Measurements from ENCODE around the gene LURAP1L. TPM values are rescaled to one million over a fixed set of nuclear protein-coding genes. Genes with fewer than 3 reads are reported as not detected.

The LURAP1L gene
- total RNA-seq, 1 donor from 2014 or later = 0.51 TPM

DNA sequence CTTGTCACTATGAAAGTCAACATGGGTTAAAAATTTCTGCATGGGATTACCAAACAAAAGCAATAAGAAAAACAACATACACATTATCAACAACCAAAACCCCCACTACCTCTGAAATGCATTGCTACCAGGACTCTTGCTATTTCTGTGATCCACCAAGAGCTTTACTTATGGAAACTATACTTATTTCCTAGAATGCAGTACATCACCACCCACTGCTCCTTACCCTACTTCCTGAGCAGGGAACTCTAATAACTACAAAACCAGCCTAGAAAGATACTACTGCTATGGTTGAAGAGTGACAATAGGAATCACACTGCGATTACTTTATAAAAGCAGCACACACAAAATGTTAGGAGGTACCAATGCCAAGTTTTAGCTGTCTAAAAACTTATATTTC, 22.2 kb downstream of the LURAP1L start:
- Mint-ChIP-seq H3K4me3 (ENCODE audit: unreplicated experiment) (no peak overlapping the region), H3K27ac (ENCODE audit: unreplicated experiment) (no peak overlapping the region), H3K4me1 (ENCODE audit: unreplicated experiment) (no peaks in the 10 kb centered on the region), H3K27me3 (ENCODE audit: unreplicated experiment) (no peaks in the 10 kb centered on the region), H3K9me3 (ENCODE audit: unreplicated experiment) (no peaks in the 10 kb centered on the region), H3K36me3 (ENCODE audit: low read depth, unreplicated experiment) (no peaks in the 10 kb centered on the region)
- TF ChIP-seq, protein P1, sequence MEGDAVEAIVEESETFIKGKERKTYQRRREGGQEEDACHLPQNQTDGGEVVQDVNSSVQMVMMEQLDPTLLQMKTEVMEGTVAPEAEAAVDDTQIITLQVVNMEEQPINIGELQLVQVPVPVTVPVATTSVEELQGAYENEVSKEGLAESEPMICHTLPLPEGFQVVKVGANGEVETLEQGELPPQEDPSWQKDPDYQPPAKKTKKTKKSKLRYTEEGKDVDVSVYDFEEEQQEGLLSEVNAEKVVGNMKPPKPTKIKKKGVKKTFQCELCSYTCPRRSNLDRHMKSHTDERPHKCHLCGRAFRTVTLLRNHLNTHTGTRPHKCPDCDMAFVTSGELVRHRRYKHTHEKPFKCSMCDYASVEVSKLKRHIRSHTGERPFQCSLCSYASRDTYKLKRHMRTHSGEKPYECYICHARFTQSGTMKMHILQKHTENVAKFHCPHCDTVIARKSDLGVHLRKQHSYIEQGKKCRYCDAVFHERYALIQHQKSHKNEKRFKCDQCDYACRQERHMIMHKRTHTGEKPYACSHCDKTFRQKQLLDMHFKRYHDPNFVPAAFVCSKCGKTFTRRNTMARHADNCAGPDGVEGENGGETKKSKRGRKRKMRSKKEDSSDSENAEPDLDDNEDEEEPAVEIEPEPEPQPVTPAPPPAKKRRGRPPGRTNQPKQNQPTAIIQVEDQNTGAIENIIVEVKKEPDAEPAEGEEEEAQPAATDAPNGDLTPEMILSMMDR (IDR thresholded peaks at IDR 0.05; ENCODE audit: unreplicated experiment) = no peak
- no peak for DNase-seq (ENCODE audit: low spot score)

DNA sequence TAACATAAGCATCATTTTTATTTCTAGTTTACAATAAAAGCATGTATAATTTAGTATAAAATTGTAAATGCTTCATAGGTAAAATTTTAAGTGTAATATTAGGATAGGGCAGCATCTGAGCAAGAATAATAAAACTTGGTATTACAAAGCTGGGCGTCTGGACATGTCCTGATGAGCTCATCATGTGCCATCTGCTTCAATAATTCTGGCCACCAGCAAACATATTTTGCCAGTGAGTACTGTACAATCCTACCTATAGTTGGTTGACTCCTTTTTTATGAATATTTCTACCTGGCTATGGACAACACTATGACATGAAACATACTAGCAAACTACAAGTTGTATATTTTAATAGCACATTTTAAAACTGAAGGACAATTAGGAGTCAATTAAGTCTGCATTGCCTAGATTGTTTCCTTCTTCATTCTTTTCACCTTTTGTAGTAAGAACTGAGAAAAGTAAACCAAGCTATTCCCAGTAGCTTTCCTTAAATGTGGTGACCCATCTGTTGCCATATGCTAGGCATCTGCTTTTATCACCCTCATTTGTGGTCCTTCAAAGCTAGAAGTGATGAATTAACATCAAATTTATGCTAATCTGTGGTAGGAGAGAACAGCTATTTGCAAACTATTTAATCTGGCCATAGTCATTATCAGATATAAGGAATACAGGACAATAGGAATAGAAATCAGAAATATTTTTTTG, 23.4 kb downstream of the LURAP1L start:
- Mint-ChIP-seq H3K36me3 (ENCODE audit: low read depth, unreplicated experiment) (no peaks in the 10 kb centered on the region), H3K9me3 (ENCODE audit: unreplicated experiment) (no peaks in the 10 kb centered on the region), H3K4me1 (ENCODE audit: unreplicated experiment) (no peaks in the 10 kb centered on the region), H3K4me3 (ENCODE audit: unreplicated experiment) (no peak overlapping the region), H3K27me3 (ENCODE audit: unreplicated experiment) (no peaks in the 10 kb centered on the region), H3K27ac (ENCODE audit: unreplicated experiment) (no peak overlapping the region)
- DNase-seq (ENCODE audit: low spot score) = no peak
- TF ChIP-seq, protein P1 (IDR thresholded peaks at IDR 0.05; ENCODE audit: unreplicated experiment) = no peak

DNA sequence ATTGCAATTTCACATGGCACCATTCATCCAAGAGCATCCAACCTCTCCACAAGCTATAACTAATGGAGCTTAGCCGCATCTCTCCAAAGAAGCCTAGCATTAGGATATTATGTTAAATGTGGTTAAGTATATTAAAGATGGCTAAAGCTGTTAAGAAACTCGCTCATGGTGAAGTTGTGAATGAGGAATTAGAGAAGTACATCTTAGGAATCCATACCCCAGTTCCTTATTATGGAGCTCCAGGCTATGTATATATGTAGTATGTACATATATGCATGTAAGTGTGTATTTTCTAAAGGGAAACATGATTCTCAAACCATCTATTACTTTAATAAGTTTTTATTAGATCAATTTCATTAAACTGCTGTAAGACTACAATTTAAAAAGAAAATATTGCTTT, 26.4 kb downstream of the LURAP1L start:
- no peak overlapping the region for H3K27ac Mint-ChIP-seq (ENCODE audit: unreplicated experiment)
- DNase-seq (ENCODE audit: low spot score) = no peak
- no peaks in the 10 kb centered on the region for H3K27me3 Mint-ChIP-seq (ENCODE audit: unreplicated experiment)
- no peaks in the 10 kb centered on the region for H3K9me3 Mint-ChIP-seq (ENCODE audit: unreplicated experiment)
- no peak overlapping the region for H3K4me3 Mint-ChIP-seq (ENCODE audit: unreplicated experiment)
- no peaks in the 10 kb centered on the region for H3K36me3 Mint-ChIP-seq (ENCODE audit: low read depth, unreplicated experiment)
- H3K4me1 Mint-ChIP-seq (ENCODE audit: unreplicated experiment) = no peaks in the 10 kb centered on the region
- TF ChIP-seq, protein P1 (IDR thresholded peaks at IDR 0.05; ENCODE audit: unreplicated experiment) = no peak

DNA sequence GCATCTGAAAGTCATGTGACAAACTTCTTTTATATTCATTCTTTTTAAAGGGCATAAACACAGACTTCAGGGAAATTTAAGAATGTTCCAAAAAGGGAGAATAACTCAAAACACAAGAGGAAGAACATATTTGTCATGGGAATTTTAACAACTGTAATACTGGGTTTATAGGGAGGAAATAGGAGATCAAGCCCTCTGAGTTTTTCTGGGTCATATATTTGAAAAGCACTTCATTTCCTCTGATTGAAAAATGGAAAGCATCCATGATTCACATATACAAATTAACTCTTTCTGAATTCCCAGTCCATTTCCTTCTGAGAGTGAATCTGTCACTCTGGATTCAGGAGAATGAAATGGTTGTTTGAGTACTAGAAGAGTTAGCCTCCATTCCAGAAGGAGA, 26.8 kb downstream of the LURAP1L start:
- Mint-ChIP-seq H3K36me3 (ENCODE audit: low read depth, unreplicated experiment) (no peaks in the 10 kb centered on the region), H3K4me3 (ENCODE audit: unreplicated experiment) (no peak overlapping the region), H3K27me3 (ENCODE audit: unreplicated experiment) (no peaks in the 10 kb centered on the region), H3K4me1 (ENCODE audit: unreplicated experiment) (no peaks in the 10 kb centered on the region), H3K9me3 (ENCODE audit: unreplicated experiment) (no peaks in the 10 kb centered on the region), H3K27ac (ENCODE audit: unreplicated experiment) (no peak overlapping the region)
- DNase-seq (ENCODE audit: low spot score) = no peak
- TF ChIP-seq, protein P1 (IDR thresholded peaks at IDR 0.05; ENCODE audit: unreplicated experiment) = no peak

DNA sequence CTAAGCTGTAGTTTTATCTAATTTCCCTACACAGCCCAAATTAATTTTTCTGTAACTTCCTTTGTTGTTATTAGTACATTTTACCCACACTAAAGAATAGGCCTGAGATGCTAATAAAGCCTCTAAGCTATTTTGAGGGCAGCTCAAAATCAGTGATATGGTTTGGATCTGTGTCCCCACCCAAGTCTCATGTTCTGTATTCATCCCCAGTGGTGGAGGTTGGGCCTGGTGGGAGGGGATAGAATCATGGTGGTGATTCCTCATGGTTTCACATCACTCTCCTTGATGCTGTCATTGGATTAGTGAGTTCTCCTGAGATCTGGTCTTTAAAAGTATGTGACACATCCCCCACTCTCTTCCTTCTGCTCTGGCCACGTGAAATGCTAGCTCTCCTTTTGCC, 27.3 kb downstream of the LURAP1L start:
- TF ChIP-seq, protein P1 (IDR thresholded peaks at IDR 0.05; ENCODE audit: unreplicated experiment) = no peak
- H3K27ac Mint-ChIP-seq (ENCODE audit: unreplicated experiment) = no peak overlapping the region
- no peaks in the 10 kb centered on the region for H3K36me3 Mint-ChIP-seq (ENCODE audit: low read depth, unreplicated experiment)
- no peak for DNase-seq (ENCODE audit: low spot score)
- H3K4me3 Mint-ChIP-seq (ENCODE audit: unreplicated experiment) = no peak overlapping the region
- H3K4me1 Mint-ChIP-seq (ENCODE audit: unreplicated experiment) = no peaks in the 10 kb centered on the region
- no peaks in the 10 kb centered on the region for H3K27me3 Mint-ChIP-seq (ENCODE audit: unreplicated experiment)
- H3K9me3 Mint-ChIP-seq (ENCODE audit: unreplicated experiment) = no peaks in the 10 kb centered on the region
